Effector CD4-positive, alpha-beta T cell (primary cell): ENCODE data around the gene PPM1A.
"Not testable (repeated sequence)": the region's sequence is repeated elsewhere in the genome, so short reads cannot be mapped to it uniquely, and the experiment has no call there.

ENCODE experiments used
- DNase-seq: peaks from one replicate; pipeline ENCODE4 v3.0.0-alpha.2; 2020

The PPM1A gene

GRCh38 chr14:60272177-60272576, 23.2 kb downstream of the PPM1A start:
- no peak for DNase-seq

- no peak for DNase-seq
Measured at GRCh38 chr14:60273956-60274355, 24.9 kb downstream of the PPM1A start.

GRCh38 chr14:60274448-60274847, 25.4 kb downstream of the PPM1A start:
- DNase-seq: no peak

- no peak for DNase-seq
Measured at GRCh38 chr14:60275932-60276331, 26.9 kb downstream of the PPM1A start.

- no peak for DNase-seq
Measured at GRCh38 chr14:60276347-60276746, 27.3 kb downstream of the PPM1A start.

- DNase-seq: no peak
Measured at GRCh38 chr14:60277605-60278190, 28.7 kb downstream of the PPM1A start.

GRCh38 chr14:60278350-60278749, 29.3 kb downstream of the PPM1A start:
- DNase-seq: no peak

- no peak for DNase-seq
Measured at GRCh38 chr14:60287452-60287851, 38.4 kb downstream of the PPM1A start.

- no peak for DNase-seq
Measured at GRCh38 chr14:60288279-60288678, 39.3 kb downstream of the PPM1A start.

- DNase-seq: no peak
Measured at GRCh38 chr14:60294411-60295069, 45.5 kb downstream of the PPM1A start.

GRCh38 chr14:60300019-60300418, 51.0 kb downstream of the PPM1A start:
- DNase-seq: no peak

GRCh38 chr14:60301685-60302084, 52.7 kb downstream of the PPM1A start:
- no peak for DNase-seq

- no peak for DNase-seq
Measured at GRCh38 chr14:60302663-60303062, 53.6 kb downstream of the PPM1A start.

GRCh38 chr14:60303745-60304144, 54.7 kb downstream of the PPM1A start:
- no peak for DNase-seq

GRCh38 chr14:60304509-60304908, 55.5 kb downstream of the PPM1A start:
- DNase-seq: no peak

GRCh38 chr14:60309867-60310552, 61.0 kb downstream of the PPM1A start:
- no peak for DNase-seq

GRCh38 chr14:60311417-60311816, 62.4 kb downstream of the PPM1A start:
- DNase-seq: no peak

GRCh38 chr14:60313093-60313492, 64.1 kb downstream of the PPM1A start:
- no peak for DNase-seq

- DNase-seq: no peak
Measured at GRCh38 chr14:60315196-60315990, 66.4 kb downstream of the PPM1A start.

- DNase-seq: no peak
Measured at GRCh38 chr14:60317609-60318008, 68.6 kb downstream of the PPM1A start.

- not testable (repeated sequence) for DNase-seq
Measured at GRCh38 chr14:60320860-60321259, 71.8 kb downstream of the PPM1A start.

- no peak for DNase-seq
Measured at GRCh38 chr14:60323199-60323896, 74.3 kb downstream of the PPM1A start.

- DNase-seq: no peak
Measured at GRCh38 chr14:60324837-60325236, 75.8 kb downstream of the PPM1A start.
